GM23338 (cell line): ENCODE results near the gene ZNF200. TPM values are rescaled to one million over a fixed set of nuclear protein-coding genes. Genes with fewer than 3 reads are reported as not detected.

Source experiments
- ATAC-seq: fragments of 200-7000 bp; cut with Tn5 transposase; 3 replicates; pipeline ENCODE4 v1.9.1; 2020
- DNase-seq: peaks from one replicate; pipeline ENCODE4 v3.0.0-alpha.2; 2015; ENCODE audit warnings: low spot score
- H2AFZ ChIP-seq: fragments of 200-600 bp; sonication (generic); 2 replicates; pipeline ENCODE4 v1.8.0; 2016; ENCODE audit warnings: antibody characterized with exemption, mild to moderate bottlenecking, moderate library complexity
- H3F3A ChIP-seq: fragments of 200-600 bp; sonication (generic); replicated peaks from 2 replicates; pipeline ENCODE4 v1.8.0; 2017; ENCODE audit warnings: antibody characterized with exemption, mixed run types, low read depth
- H3K27ac ChIP-seq: fragments of 200-600 bp; sonication (generic); 2 replicates; pipeline ENCODE4 v1.6.1; 2016; ENCODE audit warnings: low read depth
- H3K27me3 ChIP-seq: fragments of 200-600 bp; sonication (generic); 2 replicates; pipeline ENCODE4 v1.8.0; 2016; ENCODE audit warnings: mild to moderate bottlenecking, mixed run types, moderate library complexity; ENCODE audit not compliant: insufficient read depth
- H3K36me3 ChIP-seq: fragments of 200-600 bp; sonication (generic); 2 replicates; pipeline ENCODE4 v1.8.0; 2016; ENCODE audit warnings: mild to moderate bottlenecking; ENCODE audit not compliant: insufficient read depth
- H3K4me1 ChIP-seq: fragments of 200-600 bp; sonication (generic); 2 replicates; pipeline ENCODE4 v1.8.0; 2016; ENCODE audit warnings: mild to moderate bottlenecking, moderate library complexity; ENCODE audit not compliant: insufficient read depth
- H3K4me2 ChIP-seq: fragments of 200-600 bp; sonication (generic); 2 replicates; pipeline ENCODE4 v1.7.1; 2017; ENCODE audit warnings: mixed run types
- H3K4me3 ChIP-seq: fragments of 200-600 bp; sonication (generic); 2 replicates; pipeline ENCODE4 v1.6.1; 2016; ENCODE audit warnings: mixed run types
- H3K79me2 ChIP-seq: fragments of 200-600 bp; sonication (generic); replicated peaks from 2 replicates; pipeline ENCODE4 v1.8.0; 2017; ENCODE audit warnings: mild to moderate bottlenecking; ENCODE audit not compliant: insufficient read depth
- H3K9me2 ChIP-seq: fragments of 200-600 bp; sonication (generic); 2 replicates; pipeline ENCODE4 v1.8.0; 2017; ENCODE audit not compliant: insufficient read depth
- H4K20me1 ChIP-seq: fragments of 200-600 bp; sonication (generic); replicated peaks from 2 replicates; pipeline ENCODE4 v1.8.0; 2017; ENCODE audit warnings: mild to moderate bottlenecking; ENCODE audit not compliant: insufficient read depth
- H3K27ac Mint-ChIP-seq: 2 replicates; pipeline ENCODE4 v1.8.0; 2020; ENCODE audit warnings: inconsistent platforms, mild to moderate bottlenecking, moderate library complexity, mixed read lengths
- H3K27me3 Mint-ChIP-seq: 3 replicates; pipeline ENCODE4 v1.8.0; 2022; ENCODE audit warnings: low read depth, mild to moderate bottlenecking, moderate library complexity, mixed read lengths, inconsistent platforms; ENCODE audit not compliant: insufficient read depth, poor library complexity
- H3K36me3 Mint-ChIP-seq: 3 replicates; pipeline ENCODE4 v1.8.0; 2021; ENCODE audit warnings: low read depth, mild to moderate bottlenecking, inconsistent platforms, moderate library complexity, mixed read lengths
- H3K4me1 Mint-ChIP-seq: 3 replicates; pipeline ENCODE4 v1.8.0; 2020; ENCODE audit warnings: mild to moderate bottlenecking, inconsistent platforms, mixed read lengths
- H3K4me3 Mint-ChIP-seq: 3 replicates; pipeline ENCODE4 v1.8.0; 2021; ENCODE audit warnings: moderate library complexity, mild to moderate bottlenecking, inconsistent platforms, mixed read lengths
- H3K9me3 Mint-ChIP-seq: 3 replicates; pipeline ENCODE4 v1.8.0; 2020; ENCODE audit warnings: moderate library complexity, mild to moderate bottlenecking, inconsistent platforms, mixed read lengths
- CREB1 ChIP-seq: fragments of 250-450 bp; sonication (Bioruptor Pico); IDR thresholded peaks from 2 replicates; pipeline ENCODE4 v1.5.0; 2020; ENCODE audit warnings: low read depth, mild to moderate bottlenecking, moderate library complexity
- EZH2 ChIP-seq: fragments of 200-600 bp; sonication (generic); IDR thresholded peaks from one replicate; pipeline ENCODE4 v1.8.0; 2017; ENCODE audit warnings: antibody characterized with exemption, mild to moderate bottlenecking, low read depth; ENCODE audit not compliant: unreplicated experiment
- EZH2phosphoT487 ChIP-seq: fragments of 200-600 bp; sonication (generic); IDR thresholded peaks from one replicate; pipeline ENCODE4 v1.8.1; 2018; ENCODE audit warnings: antibody characterized with exemption; ENCODE audit not compliant: unreplicated experiment
- JUNB ChIP-seq: IDR thresholded peaks from one replicate; pipeline ENCODE4 v1.6.1; 2016; ENCODE audit warnings: antibody characterized with exemption; ENCODE audit not compliant: unreplicated experiment
- NANOG ChIP-seq: IDR thresholded peaks from 2 replicates; pipeline ENCODE4 v1.6.1; 2016; ENCODE audit warnings: antibody characterized with exemption, borderline replicate concordance
- POLR2AphosphoS5 ChIP-seq: IDR thresholded peaks from 2 replicates; pipeline ENCODE4 v1.6.1; 2016; ENCODE audit warnings: antibody characterized with exemption, low read depth
- STAT1 ChIP-seq: IDR thresholded peaks from one replicate; pipeline ENCODE4 v1.6.1; 2016; ENCODE audit warnings: antibody characterized with exemption; ENCODE audit not compliant: unreplicated experiment
- ZNF114 ChIP-seq: fragments of 250-450 bp; sonication (Bioruptor Pico); IDR thresholded peaks from 2 replicates; pipeline ENCODE4 v1.5.0; 2020; ENCODE audit warnings: mild to moderate bottlenecking, moderate library complexity
- ZNF331 ChIP-seq: fragments of 250-450 bp; sonication (Bioruptor Pico); IDR thresholded peaks from 2 replicates; pipeline ENCODE4 v1.5.0; 2020; ENCODE audit warnings: low read depth, mild to moderate bottlenecking, moderate library complexity
- ZNF462 ChIP-seq: fragments of 250-450 bp; sonication (Bioruptor Pico); IDR thresholded peaks from 2 replicates; pipeline ENCODE4 v1.5.0; 2020; ENCODE audit warnings: mild to moderate bottlenecking, moderate library complexity
- polyA plus RNA-seq: library from polyadenylated mRNA; unstranded; fragments of >200 nt; fragmentation: Nextera tagmentation; extraction: Ambion mirVana; gene quantifications from 2 replicates; pipeline ENCODE4 v1.2.1, GENCODE V29; 2016
- total RNA-seq: library from RNA; depleted of rRNA; stranded (reverse); fragments of >200 nt; shearing (Covaris generic); gene quantifications from 2 replicates; pipeline ENCODE4 v1.2.3, GENCODE V29; 2014
- TF ChIP-seq, protein P1 (sequence below): IDR thresholded peaks from one replicate; pipeline ENCODE4 v1.6.1; 2018; ENCODE audit warnings: antibody characterized with exemption; ENCODE audit not compliant: unreplicated experiment
- TF ChIP-seq, protein P2 (sequence below), 2 experiments: fragments of 200-600 bp in 1 of 2; sonication (generic) in 1 of 2; conservative IDR thresholded peaks; 2 replicates each; pipeline versions ENCODE4 v1.5.1 to v1.6.1; 2016 to 2017; ENCODE audit warnings: antibody characterized with exemption in 2 of 2, low read depth in 2 of 2, mild to moderate bottlenecking in 2 of 2, moderate library complexity in 1 of 2
- TF ChIP-seq, protein P3 (sequence below): IDR thresholded peaks from 2 replicates; pipeline ENCODE4 v1.6.1; 2016; ENCODE audit warnings: antibody characterized with exemption

ZNF200 gene
- total and polyA plus RNA-seq, 2 experiments from 2014 or later = 9.2 to 9.7 TPM

DNA sequence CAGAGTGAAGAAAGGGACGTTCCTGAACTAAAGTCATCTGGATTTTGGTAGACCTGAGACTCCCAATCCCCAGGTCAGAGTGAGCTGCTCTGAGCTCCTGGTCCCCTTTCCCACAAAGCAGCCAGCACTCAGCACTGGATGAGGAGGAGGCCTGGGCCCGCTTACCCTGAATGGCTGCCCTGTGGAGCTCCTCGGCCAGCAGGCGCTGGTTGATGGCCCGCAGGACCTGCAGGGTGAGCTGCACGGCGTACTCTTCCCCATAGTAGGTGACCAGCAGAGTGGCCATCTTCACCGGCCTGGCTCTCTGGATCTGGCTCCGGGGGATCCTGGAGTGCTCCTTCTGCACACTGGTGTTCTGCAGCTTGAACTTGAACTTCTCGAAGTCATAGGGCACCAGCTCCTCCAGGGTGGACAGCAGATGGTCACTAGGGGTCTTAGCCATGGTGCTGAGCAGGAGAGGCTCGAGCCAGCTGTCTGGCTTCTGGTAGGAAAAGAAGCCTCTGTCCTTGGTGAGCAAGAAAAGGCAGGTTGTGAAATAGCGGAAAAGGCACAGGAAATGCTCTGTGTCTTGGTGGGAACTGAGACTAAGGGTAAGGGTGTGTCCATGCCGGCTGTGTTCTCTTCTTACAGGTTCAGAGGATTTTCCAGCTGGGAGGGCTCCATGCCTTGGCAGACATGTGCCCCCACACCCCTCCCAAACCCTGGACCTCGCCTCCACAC, 21.3 kb upstream of the ZNF200 start, which contains the start of gene MEFV:
Gene MEFV (minus strand): TSS at position 488 of the 720 bp plus-strand sequence. CDS start 46 bp downstream, at position 442.
- Mint-ChIP-seq H3K27ac (no peak within 1 kb of the TSS), H3K27me3 (peaks cover 10% of the 10 kb centered on the region), H3K36me3 (peaks cover 6% of the 10 kb centered on the region; the same call in 2 of the 3 replicates), H3K9me3 (peaks cover 76% of the 10 kb centered on the region), H3K4me3 (no peak within 1 kb of the TSS), H3K4me1 (no peaks in the 10 kb centered on the region)
- Histone ChIP-seq H3F3A (no peaks in the 10 kb centered on the region), H3K27me3 (no peaks in the 10 kb centered on the region), H3K36me3 (no peaks in the 10 kb centered on the region), H3K4me2 (no peak within 1 kb of the TSS), H4K20me1 (no peaks in the 10 kb centered on the region), H3K79me2 (no peaks in the 10 kb centered on the region), H3K4me3 (no peak within 1 kb of the TSS), H3K27ac (no peak within 1 kb of the TSS), H2AFZ (no peak within 1 kb of the TSS), H3K4me1 (no peaks in the 10 kb centered on the region), H3K9me2 (no peaks in the 10 kb centered on the region)
- DNase-seq (no peak), ATAC-seq (no peak)
- TF ChIP-seq, protein P1, sequence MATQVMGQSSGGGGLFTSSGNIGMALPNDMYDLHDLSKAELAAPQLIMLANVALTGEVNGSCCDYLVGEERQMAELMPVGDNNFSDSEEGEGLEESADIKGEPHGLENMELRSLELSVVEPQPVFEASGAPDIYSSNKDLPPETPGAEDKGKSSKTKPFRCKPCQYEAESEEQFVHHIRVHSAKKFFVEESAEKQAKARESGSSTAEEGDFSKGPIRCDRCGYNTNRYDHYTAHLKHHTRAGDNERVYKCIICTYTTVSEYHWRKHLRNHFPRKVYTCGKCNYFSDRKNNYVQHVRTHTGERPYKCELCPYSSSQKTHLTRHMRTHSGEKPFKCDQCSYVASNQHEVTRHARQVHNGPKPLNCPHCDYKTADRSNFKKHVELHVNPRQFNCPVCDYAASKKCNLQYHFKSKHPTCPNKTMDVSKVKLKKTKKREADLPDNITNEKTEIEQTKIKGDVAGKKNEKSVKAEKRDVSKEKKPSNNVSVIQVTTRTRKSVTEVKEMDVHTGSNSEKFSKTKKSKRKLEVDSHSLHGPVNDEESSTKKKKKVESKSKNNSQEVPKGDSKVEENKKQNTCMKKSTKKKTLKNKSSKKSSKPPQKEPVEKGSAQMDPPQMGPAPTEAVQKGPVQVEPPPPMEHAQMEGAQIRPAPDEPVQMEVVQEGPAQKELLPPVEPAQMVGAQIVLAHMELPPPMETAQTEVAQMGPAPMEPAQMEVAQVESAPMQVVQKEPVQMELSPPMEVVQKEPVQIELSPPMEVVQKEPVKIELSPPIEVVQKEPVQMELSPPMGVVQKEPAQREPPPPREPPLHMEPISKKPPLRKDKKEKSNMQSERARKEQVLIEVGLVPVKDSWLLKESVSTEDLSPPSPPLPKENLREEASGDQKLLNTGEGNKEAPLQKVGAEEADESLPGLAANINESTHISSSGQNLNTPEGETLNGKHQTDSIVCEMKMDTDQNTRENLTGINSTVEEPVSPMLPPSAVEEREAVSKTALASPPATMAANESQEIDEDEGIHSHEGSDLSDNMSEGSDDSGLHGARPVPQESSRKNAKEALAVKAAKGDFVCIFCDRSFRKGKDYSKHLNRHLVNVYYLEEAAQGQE = no peak
- TF ChIP-seq EZH2phosphoT487 (no peak), CREB1 (no peak), NANOG (no peak), ZNF114 (CRISPR knock-in tag) (no peak), ZNF331 (no peak), ZNF462 (no peak), POLR2AphosphoS5 (no peak), JUNB (no peak), EZH2 (no peak), STAT1 (no peak)
- TF ChIP-seq, protein P2, sequence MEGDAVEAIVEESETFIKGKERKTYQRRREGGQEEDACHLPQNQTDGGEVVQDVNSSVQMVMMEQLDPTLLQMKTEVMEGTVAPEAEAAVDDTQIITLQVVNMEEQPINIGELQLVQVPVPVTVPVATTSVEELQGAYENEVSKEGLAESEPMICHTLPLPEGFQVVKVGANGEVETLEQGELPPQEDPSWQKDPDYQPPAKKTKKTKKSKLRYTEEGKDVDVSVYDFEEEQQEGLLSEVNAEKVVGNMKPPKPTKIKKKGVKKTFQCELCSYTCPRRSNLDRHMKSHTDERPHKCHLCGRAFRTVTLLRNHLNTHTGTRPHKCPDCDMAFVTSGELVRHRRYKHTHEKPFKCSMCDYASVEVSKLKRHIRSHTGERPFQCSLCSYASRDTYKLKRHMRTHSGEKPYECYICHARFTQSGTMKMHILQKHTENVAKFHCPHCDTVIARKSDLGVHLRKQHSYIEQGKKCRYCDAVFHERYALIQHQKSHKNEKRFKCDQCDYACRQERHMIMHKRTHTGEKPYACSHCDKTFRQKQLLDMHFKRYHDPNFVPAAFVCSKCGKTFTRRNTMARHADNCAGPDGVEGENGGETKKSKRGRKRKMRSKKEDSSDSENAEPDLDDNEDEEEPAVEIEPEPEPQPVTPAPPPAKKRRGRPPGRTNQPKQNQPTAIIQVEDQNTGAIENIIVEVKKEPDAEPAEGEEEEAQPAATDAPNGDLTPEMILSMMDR (conservative IDR thresholded peaks at IDR 0.05; ENCODE audit: low read depth in 2 of 2) = no peak
- TF ChIP-seq, protein P3, sequence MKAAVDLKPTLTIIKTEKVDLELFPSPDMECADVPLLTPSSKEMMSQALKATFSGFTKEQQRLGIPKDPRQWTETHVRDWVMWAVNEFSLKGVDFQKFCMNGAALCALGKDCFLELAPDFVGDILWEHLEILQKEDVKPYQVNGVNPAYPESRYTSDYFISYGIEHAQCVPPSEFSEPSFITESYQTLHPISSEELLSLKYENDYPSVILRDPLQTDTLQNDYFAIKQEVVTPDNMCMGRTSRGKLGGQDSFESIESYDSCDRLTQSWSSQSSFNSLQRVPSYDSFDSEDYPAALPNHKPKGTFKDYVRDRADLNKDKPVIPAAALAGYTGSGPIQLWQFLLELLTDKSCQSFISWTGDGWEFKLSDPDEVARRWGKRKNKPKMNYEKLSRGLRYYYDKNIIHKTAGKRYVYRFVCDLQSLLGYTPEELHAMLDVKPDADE = no peak
